Neural crest cell (in vitro differentiated cells): Measurements from ENCODE around the gene ABHD16A. TPM values are rescaled to one million over a fixed set of nuclear protein-coding genes. Genes with fewer than 3 reads are reported as not detected.
A peak's percentile ranks its signal among the peaks of the same experiment; 100 is the strongest.

Experiments used
- DNase-seq: peaks from one replicate; pipeline ENCODE4 v3.0.0; 2021; ENCODE audit warnings: low read depth, mixed read lengths, low spot score
- H3K27ac Mint-ChIP-seq: one replicate; pipeline ENCODE4 v1.8.0; 2021; ENCODE audit warnings: mild to moderate bottlenecking, mixed read lengths; ENCODE audit not compliant: unreplicated experiment
- H3K27me3 Mint-ChIP-seq: 2 replicates; pipeline ENCODE4 v1.8.0; 2021; ENCODE audit warnings: low read depth, mild to moderate bottlenecking, mixed read lengths
- H3K36me3 Mint-ChIP-seq: 2 replicates; pipeline ENCODE4 v1.8.0; 2021; ENCODE audit warnings: low read depth, mild to moderate bottlenecking, mixed read lengths
- H3K4me1 Mint-ChIP-seq: 2 replicates; pipeline ENCODE4 v1.8.0; 2021; ENCODE audit warnings: mixed read lengths
- H3K4me3 Mint-ChIP-seq: one replicate; pipeline ENCODE4 v1.8.0; 2021; ENCODE audit warnings: mild to moderate bottlenecking, mixed read lengths
- H3K9me3 Mint-ChIP-seq: 2 replicates; pipeline ENCODE4 v1.8.0; 2021; ENCODE audit warnings: mixed read lengths
- CTCF ChIP-seq: fragments of 200-600 bp; sonication (generic); conservative IDR thresholded peaks from 2 replicates; pipeline ENCODE4 v1.5.0; 2021; ENCODE audit warnings: antibody characterized with exemption, mild to moderate bottlenecking
- long read RNA-seq: library from polyadenylated mRNA; unstranded; transcript quantifications from one replicate; pipeline ENCODE4 v2.0.0, GENCODE V29; 2020
- total RNA-seq: library from RNA; stranded (reverse); gene quantifications from 2 replicates; pipeline ENCODE4 v1.2.1, GENCODE V29; 2021

Gene ABHD16A
- 70.9 and 73.6 TPM in 2 replicates for total RNA-seq
- long read RNA-seq, transcript ABHD16A-201 (20 exons, 2,103 nt), result major isoform, 79 of 96 reads
- long read RNA-seq, partial matches to known transcripts, result 2 of 96 reads
- long read RNA-seq, other reads (novel, unspliced or antisense), result 12 of 96 reads

- peak within 1 kb of the TSS; percentile 94 for H3K4me3 Mint-ChIP-seq
- no peaks in the 10 kb centered on the region for H3K27me3 Mint-ChIP-seq
- H3K4me1 Mint-ChIP-seq, result peaks cover 20% of the 10 kb centered on the region
- peaks cover under 1% of the 10 kb centered on the region for H3K36me3 Mint-ChIP-seq
- peak; percentile 94 for DNase-seq
- peak within 1 kb of the TSS; percentile 91 for H3K27ac Mint-ChIP-seq
- no peaks in the 10 kb centered on the region for H3K9me3 Mint-ChIP-seq
- peak; percentile 20 for TF ChIP-seq CTCF
These were observed at the start of gene ABHD16A for GRCh38 chr6:31702819-31703716. Gene ABHD16A (minus strand): TSS chr6:31703324. CDS start chr6:31703281, 43 bp downstream.

GRCh38 chr6:31752739-31753319 is 49.7 kb upstream of the ABHD16A start:
- no peak for TF ChIP-seq CTCF
- H3K27ac Mint-ChIP-seq, result no peak overlapping the region
- H3K36me3 Mint-ChIP-seq, result peaks cover 9% of the 10 kb centered on the region
- no peaks in the 10 kb centered on the region for H3K27me3 Mint-ChIP-seq
- no peak for DNase-seq
- no peaks in the 10 kb centered on the region for H3K9me3 Mint-ChIP-seq
- H3K4me1 Mint-ChIP-seq, result no peaks in the 10 kb centered on the region
- H3K4me3 Mint-ChIP-seq, result no peak overlapping the region

GRCh38 chr6:31750411-31751022 is 47.4 kb upstream of the ABHD16A start:
- Mint-ChIP-seq H3K27me3 (no peaks in the 10 kb centered on the region), H3K36me3 (peaks cover 13% of the 10 kb centered on the region), H3K27ac (peak overlapping the region; percentile 20), H3K9me3 (no peaks in the 10 kb centered on the region), H3K4me1 (peaks cover 6% of the 10 kb centered on the region), H3K4me3 (no peak overlapping the region)
- TF ChIP-seq CTCF, result no peak
- no peak for DNase-seq

- Mint-ChIP-seq H3K4me1 (peaks cover 13% of the 10 kb centered on the region), H3K36me3 (peaks cover 13% of the 10 kb centered on the region), H3K27ac (no peak overlapping the region), H3K27me3 (no peaks in the 10 kb centered on the region), H3K9me3 (no peaks in the 10 kb centered on the region), H3K4me3 (no peak overlapping the region)
- no peak for DNase-seq
- no peak for TF ChIP-seq CTCF
These were observed 46.3 kb upstream of the ABHD16A start for GRCh38 chr6:31749301-31750036.

- DNase-seq, result no peak
- no peak for TF ChIP-seq CTCF
- no peaks in the 10 kb centered on the region for H3K27me3 Mint-ChIP-seq
- peaks cover 18% of the 10 kb centered on the region for H3K36me3 Mint-ChIP-seq
- H3K4me1 Mint-ChIP-seq, result peaks cover 48% of the 10 kb centered on the region
- H3K27ac Mint-ChIP-seq, result peak overlapping the region; percentile 23
- H3K4me3 Mint-ChIP-seq, result no peak overlapping the region
- H3K9me3 Mint-ChIP-seq, result no peaks in the 10 kb centered on the region
These were observed 41.3 kb upstream of the ABHD16A start for GRCh38 chr6:31744422-31744821.
